K562 (cell line): ENCODE measurements around the gene ARPC1A. TPM values are rescaled to one million over a fixed set of nuclear protein-coding genes. Genes with fewer than 3 reads are reported as not detected.
A peak's percentile ranks its signal among the peaks of the same experiment; 100 is the strongest.

ENCODE experiments used
- ATF1 ChIP-seq, 2 experiments: fragments of 450-650 bp in 1 of 2; IDR thresholded peaks; 2 replicates each; pipeline ENCODE4 v1.6.1; 2016; ENCODE audit warnings: missing compliant biosample characterization in 1 of 2, missing genetic modification characterization in 1 of 2
- CREBBP ChIP-seq: IDR thresholded peaks from one replicate; pipeline ENCODE4 v1.6.1; 2012; ENCODE audit warnings: low read depth, mild to moderate bottlenecking, control low read depth, inconsistent platforms, low read length
- EHMT2 ChIP-seq: fragments of 450-650 bp; IDR thresholded peaks from 2 replicates; pipeline ENCODE4 v1.6.1; 2018; ENCODE audit warnings: antibody characterized with exemption
- HLTF ChIP-seq: fragments of 450-650 bp; IDR thresholded peaks from 2 replicates; pipeline ENCODE4 v1.6.1; 2016
- MEIS2 ChIP-seq: fragments of 450-650 bp; IDR thresholded peaks from 2 replicates; pipeline ENCODE4 v1.6.1; 2014; ENCODE audit warnings: mild to moderate bottlenecking; ENCODE audit not compliant: partially characterized antibody
- NCOA2 ChIP-seq, 2 experiments: fragments of 450-650 bp; IDR thresholded peaks; 2 replicates each; pipeline ENCODE4 v1.6.1; 2018; ENCODE audit warnings: mild to moderate bottlenecking in 2 of 2, moderate library complexity in 1 of 2; ENCODE audit not compliant: partially characterized antibody in 2 of 2
- OTX1 ChIP-seq: fragments of 450-650 bp; formaldehyde crosslinking; IDR thresholded peaks from 2 replicates; pipeline ENCODE4 v1.4.0; 2022; ENCODE audit warnings: mild to moderate bottlenecking
- POLR2A ChIP-seq: fragments of 450-650 bp; conservative IDR thresholded peaks from 2 replicates; pipeline ENCODE4 v1.6.1; 2016
- POLR2AphosphoS5 ChIP-seq: IDR thresholded peaks from 2 replicates; pipeline ENCODE4 v1.6.1; 2011; ENCODE audit warnings: mild to moderate bottlenecking, low read depth, low read length, moderate library complexity; ENCODE audit not compliant: control insufficient read depth, insufficient read depth
- POLR2G ChIP-seq: fragments of 200-400 bp; formaldehyde crosslinking; IDR thresholded peaks from 2 replicates; pipeline ENCODE4 v1.6.1; 2017; ENCODE audit warnings: low read depth, mild to moderate bottlenecking, antibody characterized with exemption, low read length, moderate library complexity
- RBFOX2 ChIP-seq: fragments of 200-400 bp; formaldehyde crosslinking; IDR thresholded peaks from 2 replicates; pipeline ENCODE4 v1.6.1; 2017; ENCODE audit warnings: low read depth, mild to moderate bottlenecking, low read length, moderate library complexity
- TOE1 ChIP-seq, 2 experiments: fragments of 450-650 bp in 1 of 2; sonication (generic) in 1 of 2; formaldehyde crosslinking in 1 of 2; IDR thresholded peaks; 2 replicates each; pipeline versions ENCODE4 v1.7.1 to v1.8.0; 2016 to 2022; ENCODE audit warnings: borderline replicate concordance in 2 of 2, mild to moderate bottlenecking in 2 of 2, antibody characterized with exemption in 1 of 2, inconsistent platforms in 1 of 2, low read depth in 1 of 2, missing genetic modification reagents in 1 of 2, moderate library complexity in 1 of 2
- ZNF212 ChIP-seq: fragments of 450-650 bp; formaldehyde crosslinking; IDR thresholded peaks from 2 replicates; pipeline ENCODE4 v1.4.0; 2020; ENCODE audit warnings: mild to moderate bottlenecking
- ZNF324 ChIP-seq: fragments of 250-450 bp; sonication (Bioruptor Pico); IDR thresholded peaks from 2 replicates; pipeline ENCODE4 v1.4.0; 2020; ENCODE audit warnings: mild to moderate bottlenecking
- ZNF696 ChIP-seq: fragments of 250-450 bp; sonication (Bioruptor Pico); conservative IDR thresholded peaks from 2 replicates; pipeline ENCODE4 v1.4.0; 2020; ENCODE audit warnings: mild to moderate bottlenecking, moderate library complexity
- ZNF79 ChIP-seq: fragments of 250-450 bp; sonication (Bioruptor Pico); IDR thresholded peaks from 2 replicates; pipeline ENCODE4 v1.4.0; 2020; ENCODE audit warnings: low read depth, mild to moderate bottlenecking, moderate library complexity
- polyA plus RNA-seq, 8 experiments: library from polyadenylated mRNA; depleted of rRNA in 4 of 8; stranded (reverse) in 5 of 8; unstranded in 3 of 8; fragments of >200 nt; fragmentation: Nextera tagmentation in 2 of 8; fragmentation: Illumina TruSeq in 1 of 8; extraction: Ambion mirVana in 2 of 8; extraction: Trizol in 1 of 8; gene quantifications; 2 replicates each; pipeline versions ENCODE4 v1.2.1 to v1.2.3, GENCODE V29; 2011 to 2014; ENCODE audit warnings: inconsistent platforms in 1 of 8, missing spikeins in 1 of 8
- total RNA-seq, 7 experiments: library from RNA; depleted of rRNA in 6 of 7; stranded (reverse); fragments of >200 nt in 6 of 7; fragmentation: Illumina TruSeq in 2 of 7; extraction: Trizol in 2 of 7; gene quantifications; 2 replicates each; pipeline versions ENCODE4 v1.2.1 to v1.2.3, GENCODE V29; 2011 to 2021; ENCODE audit warnings: low replicate concordance in 1 of 7
- TF ChIP-seq, protein P1 (sequence below): IDR thresholded peaks from 2 replicates; pipeline ENCODE4 v1.6.1; 2016; ENCODE audit warnings: missing genetic modification characterization, missing compliant biosample characterization
- TF ChIP-seq, protein P2 (sequence below): fragments of 250-450 bp; sonication (Bioruptor Pico); IDR thresholded peaks from 2 replicates; pipeline ENCODE4 v1.4.0; 2020; ENCODE audit warnings: mild to moderate bottlenecking
- TF ChIP-seq, protein P3 (sequence below): fragments of 250-450 bp; sonication (Bioruptor Pico); IDR thresholded peaks from 2 replicates; pipeline ENCODE4 v1.8.0; 2022; ENCODE audit warnings: inconsistent platforms, mild to moderate bottlenecking, moderate library complexity, borderline replicate concordance

Gene ARPC1A
- total and polyA plus RNA-seq, 9 of the 15 experiments (the other 6 are each of a cell fraction or from before 2014, with no cell fraction given) = 39.5 to 151 (median 86.1) TPM

DNA sequence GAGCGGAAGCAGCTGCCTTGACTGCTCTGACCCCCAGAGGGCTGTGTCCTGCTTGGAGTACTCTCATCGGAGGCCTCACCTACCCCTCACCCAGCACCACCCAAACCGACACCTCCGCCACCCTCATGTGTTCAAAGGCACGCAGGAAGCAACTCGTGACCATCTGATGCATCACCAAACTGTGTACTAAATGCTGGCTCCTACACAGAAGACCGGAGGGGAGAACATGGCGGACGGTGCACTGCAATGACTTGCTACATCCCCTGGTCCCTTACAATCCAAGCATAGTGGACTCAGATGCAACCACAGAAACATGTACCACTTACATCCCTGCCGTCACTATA, 79.3 kb downstream of the ARPC1A start (continued):
- TF ChIP-seq TOE1 (IDR thresholded peaks at IDR 0.05; ENCODE audit: borderline replicate concordance) (no peak), TOE1 (CRISPR knock-in tag; IDR thresholded peaks at IDR 0.05; ENCODE audit: borderline replicate concordance, low read depth) (no peak), POLR2A (0 out of 2 replicates have a peak, but pooled peaks have one; percentile 23), EHMT2 (no peak), ZNF324 (no peak), NCOA2 (IDR thresholded peaks at IDR 0.05; ENCODE audit: partially characterized antibody in 2 of 2) (no peak), POLR2G (peak; percentile 1; the same call in 1 of the 2 replicates), ZNF696 (CRISPR knock-in tag) (no peak), ZNF212 (CRISPR knock-in tag) (no peak), HLTF (no peak), CREBBP (no peak), POLR2AphosphoS5 (0 out of 2 replicates have a peak, but pooled peaks have one; percentile 13), ZNF79 (CRISPR knock-in tag) (no peak), OTX1 (CRISPR knock-in tag) (no peak), MEIS2 (no peak), RBFOX2 (0 out of 2 replicates have a peak, but pooled peaks have one; percentile 9), ATF1 (CRISPR knock-in tag; IDR thresholded peaks at IDR 0.05) (no peak), ATF1 (tag; IDR thresholded peaks at IDR 0.05) (no peak)
- TF ChIP-seq, protein P1, sequence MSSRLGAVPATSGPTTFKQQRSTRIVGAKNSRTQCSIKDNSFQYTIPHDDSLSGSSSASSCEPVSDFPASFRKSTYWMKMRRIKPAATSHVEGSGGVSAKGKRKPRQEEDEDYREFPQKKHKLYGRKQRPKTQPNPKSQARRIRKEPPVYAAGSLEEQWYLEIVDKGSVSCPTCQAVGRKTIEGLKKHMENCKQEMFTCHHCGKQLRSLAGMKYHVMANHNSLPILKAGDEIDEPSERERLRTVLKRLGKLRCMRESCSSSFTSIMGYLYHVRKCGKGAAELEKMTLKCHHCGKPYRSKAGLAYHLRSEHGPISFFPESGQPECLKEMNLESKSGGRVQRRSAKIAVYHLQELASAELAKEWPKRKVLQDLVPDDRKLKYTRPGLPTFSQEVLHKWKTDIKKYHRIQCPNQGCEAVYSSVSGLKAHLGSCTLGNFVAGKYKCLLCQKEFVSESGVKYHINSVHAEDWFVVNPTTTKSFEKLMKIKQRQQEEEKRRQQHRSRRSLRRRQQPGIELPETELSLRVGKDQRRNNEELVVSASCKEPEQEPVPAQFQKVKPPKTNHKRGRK (tag) = no peak
- TF ChIP-seq, protein P2, sequence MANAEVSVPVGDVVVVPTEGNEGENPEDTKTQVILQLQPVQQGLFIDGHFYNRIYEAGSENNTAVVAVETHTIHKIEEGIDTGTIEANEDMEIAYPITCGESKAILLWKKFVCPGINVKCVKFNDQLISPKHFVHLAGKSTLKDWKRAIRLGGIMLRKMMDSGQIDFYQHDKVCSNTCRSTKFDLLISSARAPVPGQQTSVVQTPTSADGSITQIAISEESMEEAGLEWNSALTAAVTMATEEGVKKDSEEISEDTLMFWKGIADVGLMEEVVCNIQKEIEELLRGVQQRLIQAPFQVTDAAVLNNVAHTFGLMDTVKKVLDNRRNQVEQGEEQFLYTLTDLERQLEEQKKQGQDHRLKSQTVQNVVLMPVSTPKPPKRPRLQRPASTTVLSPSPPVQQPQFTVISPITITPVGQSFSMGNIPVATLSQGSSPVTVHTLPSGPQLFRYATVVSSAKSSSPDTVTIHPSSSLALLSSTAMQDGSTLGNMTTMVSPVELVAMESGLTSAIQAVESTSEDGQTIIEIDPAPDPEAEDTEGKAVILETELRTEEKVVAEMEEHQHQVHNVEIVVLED (CRISPR knock-in tag) = no peak
- TF ChIP-seq, protein P3, sequence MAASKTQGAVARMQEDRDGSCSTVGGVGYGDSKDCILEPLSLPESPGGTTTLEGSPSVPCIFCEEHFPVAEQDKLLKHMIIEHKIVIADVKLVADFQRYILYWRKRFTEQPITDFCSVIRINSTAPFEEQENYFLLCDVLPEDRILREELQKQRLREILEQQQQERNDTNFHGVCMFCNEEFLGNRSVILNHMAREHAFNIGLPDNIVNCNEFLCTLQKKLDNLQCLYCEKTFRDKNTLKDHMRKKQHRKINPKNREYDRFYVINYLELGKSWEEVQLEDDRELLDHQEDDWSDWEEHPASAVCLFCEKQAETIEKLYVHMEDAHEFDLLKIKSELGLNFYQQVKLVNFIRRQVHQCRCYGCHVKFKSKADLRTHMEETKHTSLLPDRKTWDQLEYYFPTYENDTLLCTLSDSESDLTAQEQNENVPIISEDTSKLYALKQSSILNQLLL (CRISPR knock-in tag) = no peak
